NCI-H2227 treated with DMSO at 0.1 percent for 48 hours (cell line): ENCODE results near the gene HAVCR1.
"Not testable (repeated sequence)": the region's sequence is repeated elsewhere in the genome, so short reads cannot be mapped to it uniquely, and the experiment has no call there.

ENCODE experiments used
- DNase-seq: peaks from one replicate; lab custom pipeline; 2025; lab: John Stamatoyannopoulos, UW

HAVCR1 gene

GRCh38 chr5:157059093-157059539, at the start of gene HAVCR1:
HAVCR1 (minus strand) TSS chr5:157059116; CDS start chr5:157057943, 1,173 bp downstream.
- no peak for DNase-seq

- DNase-seq: no peak
These were observed 48.6 kb upstream of the HAVCR1 start for GRCh38 chr5:157107508-157107907.

GRCh38 chr5:157106630-157107461, 47.9 kb upstream of the HAVCR1 start:
- DNase-seq: no peak

- DNase-seq: no peak
These were observed 41.3 kb upstream of the HAVCR1 start for GRCh38 chr5:157100140-157100679.

- DNase-seq: no peak
These were observed 29.6 kb upstream of the HAVCR1 start for GRCh38 chr5:157088342-157088990.

- DNase-seq: no peak
These were observed 27.9 kb upstream of the HAVCR1 start for GRCh38 chr5:157086751-157087359.

GRCh38 chr5:157085930-157086329, 27.0 kb upstream of the HAVCR1 start:
- DNase-seq: no peak

- DNase-seq: no peak
These were observed 21.4 kb upstream of the HAVCR1 start for GRCh38 chr5:157080286-157080685.

- DNase-seq: no peak
These were observed 17.6 kb upstream of the HAVCR1 start for GRCh38 chr5:157076558-157076957.

- DNase-seq: no peak
These were observed 13.6 kb upstream of the HAVCR1 start for GRCh38 chr5:157072508-157072907.

GRCh38 chr5:157069949-157070348, 11.0 kb upstream of the HAVCR1 start:
- no peak for DNase-seq

GRCh38 chr5:157068785-157069184, 9.9 kb upstream of the HAVCR1 start:
- DNase-seq: no peak

GRCh38 chr5:157068339-157068738, 9.4 kb upstream of the HAVCR1 start:
- DNase-seq: no peak

- no peak for DNase-seq
These were observed 8.1 kb upstream of the HAVCR1 start for GRCh38 chr5:157067005-157067404.

GRCh38 chr5:157066080-157066479, 7.2 kb upstream of the HAVCR1 start:
- DNase-seq: no peak

GRCh38 chr5:157063776-157064430, 5.0 kb upstream of the HAVCR1 start:
- no peak for DNase-seq

- DNase-seq: no peak
These were observed 975 bp upstream of the HAVCR1 start for GRCh38 chr5:157059891-157060290.

GRCh38 chr5:157057459-157058370, 1.2 kb downstream of the HAVCR1 start:
- no peak for DNase-seq

GRCh38 chr5:157056848-157057247, 2.1 kb downstream of the HAVCR1 start:
- DNase-seq: not testable (repeated sequence)

- no peak for DNase-seq
These were observed 7.2 kb downstream of the HAVCR1 start for GRCh38 chr5:157051604-157052245.
